ENCODE measurements around the gene MYL7.

Gene MYL7

DNA sequence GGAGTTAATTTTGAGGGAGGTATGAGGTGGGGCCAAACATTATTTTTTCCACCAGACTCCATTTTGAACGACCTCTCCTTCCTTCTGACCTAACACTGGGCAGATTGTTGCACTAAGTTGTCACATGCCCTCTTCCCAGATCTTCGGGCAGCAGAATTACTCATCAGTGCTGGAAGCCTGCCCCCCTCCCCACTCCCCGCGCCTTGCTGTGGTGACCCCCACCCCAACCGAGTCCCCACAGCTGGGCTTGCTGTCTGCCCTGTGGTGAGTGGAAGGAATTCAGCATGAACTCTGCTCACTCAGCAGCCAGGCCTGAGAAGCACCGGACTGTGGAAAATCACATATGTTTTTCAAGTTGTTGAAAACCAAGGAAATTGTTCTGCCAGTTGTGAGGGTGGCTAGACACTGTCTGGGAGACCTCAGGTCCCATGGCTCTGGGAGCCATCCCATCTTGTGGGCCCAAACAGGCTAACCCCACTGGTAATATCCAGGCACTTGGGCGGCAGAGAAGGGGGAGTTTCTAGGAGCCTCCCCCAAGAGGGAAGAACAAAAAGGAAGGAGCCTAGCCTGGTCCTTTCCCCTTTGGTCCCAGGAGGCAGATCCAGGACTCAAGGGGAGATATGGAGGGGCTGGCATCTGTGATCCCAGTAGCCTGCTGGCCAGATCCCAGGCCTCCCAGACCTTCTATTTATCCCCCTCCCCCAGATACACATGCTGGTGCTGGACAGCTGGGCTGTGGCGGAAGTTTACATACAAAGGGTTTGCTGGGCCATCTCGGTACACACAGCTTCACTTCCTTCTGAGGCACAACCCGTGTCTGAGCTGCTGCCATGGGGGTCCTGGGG is 40.5 kb downstream of the MYL7 start:
- TF ChIP-seq, protein P1, sequence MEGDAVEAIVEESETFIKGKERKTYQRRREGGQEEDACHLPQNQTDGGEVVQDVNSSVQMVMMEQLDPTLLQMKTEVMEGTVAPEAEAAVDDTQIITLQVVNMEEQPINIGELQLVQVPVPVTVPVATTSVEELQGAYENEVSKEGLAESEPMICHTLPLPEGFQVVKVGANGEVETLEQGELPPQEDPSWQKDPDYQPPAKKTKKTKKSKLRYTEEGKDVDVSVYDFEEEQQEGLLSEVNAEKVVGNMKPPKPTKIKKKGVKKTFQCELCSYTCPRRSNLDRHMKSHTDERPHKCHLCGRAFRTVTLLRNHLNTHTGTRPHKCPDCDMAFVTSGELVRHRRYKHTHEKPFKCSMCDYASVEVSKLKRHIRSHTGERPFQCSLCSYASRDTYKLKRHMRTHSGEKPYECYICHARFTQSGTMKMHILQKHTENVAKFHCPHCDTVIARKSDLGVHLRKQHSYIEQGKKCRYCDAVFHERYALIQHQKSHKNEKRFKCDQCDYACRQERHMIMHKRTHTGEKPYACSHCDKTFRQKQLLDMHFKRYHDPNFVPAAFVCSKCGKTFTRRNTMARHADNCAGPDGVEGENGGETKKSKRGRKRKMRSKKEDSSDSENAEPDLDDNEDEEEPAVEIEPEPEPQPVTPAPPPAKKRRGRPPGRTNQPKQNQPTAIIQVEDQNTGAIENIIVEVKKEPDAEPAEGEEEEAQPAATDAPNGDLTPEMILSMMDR (IDR thresholded peaks at IDR 0.05; ENCODE audit: low read depth, low read length, missing control alignments): no peak
- H3K4me3 ChIP-seq (replicated peaks; ENCODE audit: low read depth, low read length): no peak overlapping the region
- DNase-seq (ENCODE audit: extremely low read depth, low read depth): no peak

GRCh38 chr7:44099669-44100068 is 41.5 kb downstream of the MYL7 start:
- no peak overlapping the region for H3K4me3 ChIP-seq (replicated peaks; ENCODE audit: low read depth, low read length)
- TF ChIP-seq, protein P1 (IDR thresholded peaks at IDR 0.05; ENCODE audit: low read depth, low read length, missing control alignments): no peak
- no peak for DNase-seq (ENCODE audit: extremely low read depth, low read depth)

- no peak overlapping the region for H3K4me3 ChIP-seq (replicated peaks; ENCODE audit: low read depth, low read length)
- TF ChIP-seq, protein P1 (IDR thresholded peaks at IDR 0.05; ENCODE audit: low read depth, low read length, missing control alignments): no peak
- no peak for DNase-seq (ENCODE audit: extremely low read depth, low read depth)
Observed at GRCh38 chr7:44098092-44099068, 42.8 kb downstream of the MYL7 start.

GRCh38 chr7:44097064-44097932 is 43.8 kb downstream of the MYL7 start:
- TF ChIP-seq, protein P1 (IDR thresholded peaks at IDR 0.05; ENCODE audit: low read depth, low read length, missing control alignments): no peak
- DNase-seq (ENCODE audit: extremely low read depth, low read depth): no peak
- H3K4me3 ChIP-seq (replicated peaks; ENCODE audit: low read depth, low read length): no peak overlapping the region

DNA sequence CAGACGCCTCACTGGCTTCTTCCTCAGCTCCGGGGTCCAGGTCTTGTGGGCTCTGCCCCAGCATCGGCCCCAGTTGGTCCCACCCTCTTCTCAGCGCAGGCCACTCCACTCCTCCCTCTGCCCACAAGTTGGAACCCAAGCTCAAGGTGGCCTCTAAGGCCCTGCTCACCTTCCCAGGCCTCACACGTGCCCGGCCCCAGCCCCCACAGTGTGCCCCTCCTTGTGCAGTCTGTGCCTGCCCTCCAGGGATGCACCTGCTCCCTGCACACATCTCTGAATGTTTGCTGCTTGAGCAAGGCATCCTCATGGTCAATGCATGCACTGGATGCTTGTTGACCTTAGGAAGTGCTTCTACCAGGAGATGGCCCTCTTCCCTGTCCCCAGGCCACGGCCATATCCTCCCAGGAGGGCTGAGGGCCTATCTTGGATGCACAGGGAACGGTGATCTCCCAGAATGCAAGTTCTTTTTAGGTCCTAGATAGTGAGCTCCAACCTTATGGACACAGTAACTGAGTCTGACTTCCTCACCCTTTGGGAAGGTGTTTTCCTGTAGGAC is 44.7 kb downstream of the MYL7 start:
- no peak for DNase-seq (ENCODE audit: extremely low read depth, low read depth)
- no peak overlapping the region for H3K4me3 ChIP-seq (replicated peaks; ENCODE audit: low read depth, low read length)
- TF ChIP-seq, protein P1 (IDR thresholded peaks at IDR 0.05; ENCODE audit: low read depth, low read length, missing control alignments): no peak

DNA sequence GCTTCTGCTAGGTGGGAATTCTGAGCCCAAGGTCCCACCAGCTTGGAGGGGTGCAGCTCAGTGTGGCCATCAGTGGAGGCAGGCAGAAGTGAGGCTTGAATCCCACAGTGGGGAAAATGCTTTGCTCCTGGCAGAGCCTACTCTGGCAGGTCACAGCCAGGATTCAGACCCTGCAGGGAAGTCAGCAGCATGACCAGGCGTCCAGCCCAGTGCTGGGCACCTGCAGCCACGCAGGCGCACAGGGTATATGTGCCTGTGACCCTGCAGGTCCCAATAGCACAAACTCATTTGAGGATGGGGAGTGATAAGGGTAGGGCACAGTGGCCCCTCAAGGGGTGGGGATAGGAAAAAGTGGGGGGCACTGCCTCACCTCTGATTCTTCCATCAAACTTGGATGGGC is 45.4 kb downstream of the MYL7 start:
- no peak overlapping the region for H3K4me3 ChIP-seq (replicated peaks; ENCODE audit: low read depth, low read length)
- TF ChIP-seq, protein P1 (IDR thresholded peaks at IDR 0.05; ENCODE audit: low read depth, low read length, missing control alignments): no peak
- no peak for DNase-seq (ENCODE audit: extremely low read depth, low read depth)
